ENCODE results near the gene CDT1. TPM values are rescaled to one million over a fixed set of nuclear protein-coding genes. Genes with fewer than 3 reads are reported as not detected.

Gene CDT1
- total RNA-seq, 1 experiment from 2014 or later: 160 TPM

DNA sequence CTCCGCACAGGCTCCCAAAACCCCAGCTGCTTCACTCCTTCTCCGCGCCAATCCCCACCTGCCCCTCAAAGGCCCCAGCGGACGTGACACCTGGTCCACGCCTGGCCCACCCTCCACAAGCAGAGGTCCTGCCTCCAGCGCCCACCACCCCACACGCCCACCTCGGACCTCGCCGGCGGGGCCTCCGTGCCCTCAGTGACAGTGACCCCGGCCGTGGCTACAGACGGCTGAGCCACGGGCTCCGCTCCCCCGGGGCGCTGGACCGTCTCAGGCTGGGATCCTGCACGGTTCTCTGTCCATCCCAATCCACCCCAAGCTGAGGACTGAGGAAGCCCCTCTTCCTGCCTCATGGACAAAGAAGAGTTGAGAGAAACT is 43.6 kb upstream of the CDT1 start:
- Histone ChIP-seq H3K27me3 (ENCODE audit: insufficient read depth, low read length) (no peaks in the 10 kb centered on the region), H3K9me2 (ENCODE audit: insufficient read depth) (no peaks in the 10 kb centered on the region), H4K20me1 (ENCODE audit: insufficient read depth) (peaks cover 16% of the 10 kb centered on the region; the same call in 1 of the 2 replicates), H3K27ac (ENCODE audit: low read depth, low read length) (no peak overlapping the region; the same call in 1 of the 2 replicates), H3K79me2 (ENCODE audit: insufficient read depth, low read length) (peaks cover 97% of the 10 kb centered on the region), H3K9ac (ENCODE audit: low read length) (no peak overlapping the region), H2AFZ (ENCODE audit: low read depth, low read length, poor library complexity, severe bottlenecking) (no peak overlapping the region), H3K4me1 (ENCODE audit: control insufficient read depth in 1 of 2, insufficient read depth in 2 of 2, low read length in 2 of 2) (peaks cover 8 to 51% of the 10 kb centered on the region in 2 experiments; a peak in 3 of 4 replicates), H3K4me2 (ENCODE audit: low read length) (no peak overlapping the region), H3K36me3 (ENCODE audit: control insufficient read depth in 1 of 2, insufficient read depth in 2 of 2, low read length in 2 of 2) (peaks cover 2 to 13% of the 10 kb centered on the region in 2 experiments; a peak in 1 of 4 replicates), H3K4me3 (replicated peaks in 1 of 2; ENCODE audit: low read depth in 1 of 2, low read length in 2 of 2) (no peak overlapping the region), H3K9me3 (ENCODE audit: control insufficient read depth in 1 of 2, insufficient read depth in 1 of 2, low read depth in 1 of 2, low read length in 2 of 2) (no peaks in the 10 kb centered on the region)
- RAD21 ChIA-PET (ENCODE audit: low non-redundant PET in 1 of 2, low total read pairs in 2 of 2, uncharacterized antibody in 2 of 2, unreplicated experiment in 2 of 2): no interaction called here
- no peak for DNase-seq (ENCODE audit: low read depth, low spot score)
- ATAC-seq: no peak
- BruUV-seq (replicated peaks): no TSS peak
- intact Hi-C loops (cut with micrococcal nuclease): no loop called here
- CTCF ChIA-PET: interaction anchor here (1.0 to 1.8 kb wide), 2 partner anchors 14 to 23 kb away, joined by 3 to 6 read pairs; no protein-coding TSS in a partner anchor
- POLR2A ChIA-PET: no interaction called here
- TF ChIP-seq SP1 (IDR thresholded peaks at IDR 0.05; ENCODE audit: low read depth) (no peak), ELF1 (IDR thresholded peaks at IDR 0.05; ENCODE audit: borderline replicate concordance, low read depth) (no peak), EZH2 (IDR thresholded peaks at IDR 0.05) (no peak), SIN3A (IDR thresholded peaks at IDR 0.05; ENCODE audit: low read depth) (no peak), SRF (IDR thresholded peaks at IDR 0.05; ENCODE audit: low read depth) (no peak), ZNF274 (IDR thresholded peaks at IDR 0.05; ENCODE audit: low read depth, low read length) (no peak), CEBPB (IDR thresholded peaks at IDR 0.05; ENCODE audit: low read depth) (no peak), YY1 (IDR thresholded peaks at IDR 0.05; ENCODE audit: extremely low read depth, insufficient replicate concordance, low read depth, low read length) (no peak), ZFX (IDR thresholded peaks at IDR 0.05) (no peak), POLR2A (IDR thresholded peaks at IDR 0.05; ENCODE audit: borderline replicate concordance, extremely low read depth, insufficient read depth, insufficient read length) (no peak), MAX (IDR thresholded peaks at IDR 0.05) (no peak), POLR2AphosphoS5 (IDR thresholded peaks at IDR 0.05; ENCODE audit: low read depth, low read length) (no peak), ATF3 (IDR thresholded peaks at IDR 0.05) (no peak), ZBTB33 (IDR thresholded peaks at IDR 0.05; ENCODE audit: extremely low read depth, insufficient replicate concordance, low read length) (no peak), EZH2phosphoT487 (IDR thresholded peaks at IDR 0.05; ENCODE audit: borderline replicate concordance) (no peak), FOSL1 (IDR thresholded peaks at IDR 0.05; ENCODE audit: low read depth) (no peak), TCF7L2 (IDR thresholded peaks at IDR 0.05; ENCODE audit: borderline replicate concordance, extremely low read depth, insufficient read depth, insufficient read length) (no peak), RAD21 (IDR thresholded peaks at IDR 0.05; ENCODE audit: low read depth) (no peak)
- TF ChIP-seq, protein P1, sequence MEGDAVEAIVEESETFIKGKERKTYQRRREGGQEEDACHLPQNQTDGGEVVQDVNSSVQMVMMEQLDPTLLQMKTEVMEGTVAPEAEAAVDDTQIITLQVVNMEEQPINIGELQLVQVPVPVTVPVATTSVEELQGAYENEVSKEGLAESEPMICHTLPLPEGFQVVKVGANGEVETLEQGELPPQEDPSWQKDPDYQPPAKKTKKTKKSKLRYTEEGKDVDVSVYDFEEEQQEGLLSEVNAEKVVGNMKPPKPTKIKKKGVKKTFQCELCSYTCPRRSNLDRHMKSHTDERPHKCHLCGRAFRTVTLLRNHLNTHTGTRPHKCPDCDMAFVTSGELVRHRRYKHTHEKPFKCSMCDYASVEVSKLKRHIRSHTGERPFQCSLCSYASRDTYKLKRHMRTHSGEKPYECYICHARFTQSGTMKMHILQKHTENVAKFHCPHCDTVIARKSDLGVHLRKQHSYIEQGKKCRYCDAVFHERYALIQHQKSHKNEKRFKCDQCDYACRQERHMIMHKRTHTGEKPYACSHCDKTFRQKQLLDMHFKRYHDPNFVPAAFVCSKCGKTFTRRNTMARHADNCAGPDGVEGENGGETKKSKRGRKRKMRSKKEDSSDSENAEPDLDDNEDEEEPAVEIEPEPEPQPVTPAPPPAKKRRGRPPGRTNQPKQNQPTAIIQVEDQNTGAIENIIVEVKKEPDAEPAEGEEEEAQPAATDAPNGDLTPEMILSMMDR (IDR thresholded peaks at IDR 0.05 in 2 of 3, conservative IDR thresholded peaks at IDR 0.05 in 1 of 3; ENCODE audit: borderline replicate concordance in 1 of 3, insufficient read depth in 1 of 3, low read depth in 2 of 3, low read length in 2 of 3): no peak
- TF ChIP-seq, protein P2, sequence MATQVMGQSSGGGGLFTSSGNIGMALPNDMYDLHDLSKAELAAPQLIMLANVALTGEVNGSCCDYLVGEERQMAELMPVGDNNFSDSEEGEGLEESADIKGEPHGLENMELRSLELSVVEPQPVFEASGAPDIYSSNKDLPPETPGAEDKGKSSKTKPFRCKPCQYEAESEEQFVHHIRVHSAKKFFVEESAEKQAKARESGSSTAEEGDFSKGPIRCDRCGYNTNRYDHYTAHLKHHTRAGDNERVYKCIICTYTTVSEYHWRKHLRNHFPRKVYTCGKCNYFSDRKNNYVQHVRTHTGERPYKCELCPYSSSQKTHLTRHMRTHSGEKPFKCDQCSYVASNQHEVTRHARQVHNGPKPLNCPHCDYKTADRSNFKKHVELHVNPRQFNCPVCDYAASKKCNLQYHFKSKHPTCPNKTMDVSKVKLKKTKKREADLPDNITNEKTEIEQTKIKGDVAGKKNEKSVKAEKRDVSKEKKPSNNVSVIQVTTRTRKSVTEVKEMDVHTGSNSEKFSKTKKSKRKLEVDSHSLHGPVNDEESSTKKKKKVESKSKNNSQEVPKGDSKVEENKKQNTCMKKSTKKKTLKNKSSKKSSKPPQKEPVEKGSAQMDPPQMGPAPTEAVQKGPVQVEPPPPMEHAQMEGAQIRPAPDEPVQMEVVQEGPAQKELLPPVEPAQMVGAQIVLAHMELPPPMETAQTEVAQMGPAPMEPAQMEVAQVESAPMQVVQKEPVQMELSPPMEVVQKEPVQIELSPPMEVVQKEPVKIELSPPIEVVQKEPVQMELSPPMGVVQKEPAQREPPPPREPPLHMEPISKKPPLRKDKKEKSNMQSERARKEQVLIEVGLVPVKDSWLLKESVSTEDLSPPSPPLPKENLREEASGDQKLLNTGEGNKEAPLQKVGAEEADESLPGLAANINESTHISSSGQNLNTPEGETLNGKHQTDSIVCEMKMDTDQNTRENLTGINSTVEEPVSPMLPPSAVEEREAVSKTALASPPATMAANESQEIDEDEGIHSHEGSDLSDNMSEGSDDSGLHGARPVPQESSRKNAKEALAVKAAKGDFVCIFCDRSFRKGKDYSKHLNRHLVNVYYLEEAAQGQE (IDR thresholded peaks at IDR 0.05; ENCODE audit: low read depth): no peak
